GM23248 (cell line): ENCODE data around the gene GRM3.

Experiments
- EZH2 ChIP-seq: fragments of 200-600 bp; sonication (generic); IDR thresholded peaks from 2 replicates; pipeline ENCODE4 v1.6.1; 2018; ENCODE audit warnings: antibody characterized with exemption, mild to moderate bottlenecking; ENCODE audit not compliant: insufficient read depth, poor library complexity, severe bottlenecking
- EZH2phosphoT487 ChIP-seq: fragments of 200-600 bp; sonication (generic); IDR thresholded peaks from 2 replicates; pipeline ENCODE4 v1.6.1; 2018; ENCODE audit warnings: antibody characterized with exemption, moderate library complexity, mild to moderate bottlenecking, low read depth; ENCODE audit not compliant: insufficient read depth

DNA sequence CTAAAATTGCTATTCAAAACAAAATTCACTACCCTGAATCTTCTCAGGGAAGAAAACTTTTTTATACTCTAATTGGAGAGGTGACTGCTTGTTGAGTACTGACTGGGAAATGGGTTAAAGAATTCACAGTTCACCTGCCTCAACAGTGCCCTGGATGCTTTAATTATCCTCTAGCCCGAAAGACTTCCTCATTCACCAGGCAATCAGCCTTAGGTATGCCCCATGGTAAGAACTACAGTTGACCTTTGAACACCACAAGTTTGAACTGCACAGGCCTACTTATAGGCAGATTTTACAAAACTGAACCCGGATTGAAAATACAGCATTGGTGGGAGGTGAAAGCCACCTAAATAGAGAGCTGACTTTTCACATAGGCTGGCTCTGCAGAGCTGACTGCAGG, 240.4 kb downstream of the GRM3 start:
- TF ChIP-seq EZH2 (no peak), EZH2phosphoT487 (no peak)
